Type B pancreatic cell (in vitro differentiated cells): Measurements from ENCODE around the gene FLOT1. TPM values are rescaled to one million over a fixed set of nuclear protein-coding genes. Genes with fewer than 3 reads are reported as not detected.

Experiments used
- DNase-seq: peaks from one replicate; pipeline ENCODE4 v3.0.0; 2021; ENCODE audit warnings: mixed read lengths; ENCODE audit not compliant: unreplicated experiment; ENCODE audit errors: extremely low spot score
- H3K27ac Mint-ChIP-seq: 2 replicates; pipeline ENCODE4 v1.8.0; 2021; ENCODE audit warnings: mild to moderate bottlenecking, mixed read lengths
- H3K27me3 Mint-ChIP-seq: 2 replicates; pipeline ENCODE4 v1.8.0; 2021; ENCODE audit warnings: mixed read lengths
- H3K36me3 Mint-ChIP-seq: 2 replicates; pipeline ENCODE4 v1.8.0; 2021; ENCODE audit warnings: mixed read lengths
- H3K4me1 Mint-ChIP-seq: one replicate; pipeline ENCODE4 v1.8.0; 2021; ENCODE audit warnings: mixed read lengths; ENCODE audit not compliant: unreplicated experiment
- H3K4me3 Mint-ChIP-seq: 2 replicates; pipeline ENCODE4 v1.8.0; 2021; ENCODE audit warnings: mild to moderate bottlenecking, mixed read lengths
- H3K9me3 Mint-ChIP-seq: 2 replicates; pipeline ENCODE4 v1.8.0; 2021; ENCODE audit warnings: mixed read lengths
- CTCF ChIP-seq: fragments of 200-600 bp; sonication (generic); conservative IDR thresholded peaks from 2 replicates; pipeline ENCODE4 v1.5.0; 2021; ENCODE audit warnings: antibody characterized with exemption, mild to moderate bottlenecking
- total RNA-seq: library from RNA; stranded (reverse); gene quantifications from 2 replicates; pipeline ENCODE4 v1.2.1, GENCODE V29; 2021; ENCODE audit warnings: low replicate concordance

FLOT1 gene
- total RNA-seq, 1 donor from 2014 or later = 94.8 TPM

DNA sequence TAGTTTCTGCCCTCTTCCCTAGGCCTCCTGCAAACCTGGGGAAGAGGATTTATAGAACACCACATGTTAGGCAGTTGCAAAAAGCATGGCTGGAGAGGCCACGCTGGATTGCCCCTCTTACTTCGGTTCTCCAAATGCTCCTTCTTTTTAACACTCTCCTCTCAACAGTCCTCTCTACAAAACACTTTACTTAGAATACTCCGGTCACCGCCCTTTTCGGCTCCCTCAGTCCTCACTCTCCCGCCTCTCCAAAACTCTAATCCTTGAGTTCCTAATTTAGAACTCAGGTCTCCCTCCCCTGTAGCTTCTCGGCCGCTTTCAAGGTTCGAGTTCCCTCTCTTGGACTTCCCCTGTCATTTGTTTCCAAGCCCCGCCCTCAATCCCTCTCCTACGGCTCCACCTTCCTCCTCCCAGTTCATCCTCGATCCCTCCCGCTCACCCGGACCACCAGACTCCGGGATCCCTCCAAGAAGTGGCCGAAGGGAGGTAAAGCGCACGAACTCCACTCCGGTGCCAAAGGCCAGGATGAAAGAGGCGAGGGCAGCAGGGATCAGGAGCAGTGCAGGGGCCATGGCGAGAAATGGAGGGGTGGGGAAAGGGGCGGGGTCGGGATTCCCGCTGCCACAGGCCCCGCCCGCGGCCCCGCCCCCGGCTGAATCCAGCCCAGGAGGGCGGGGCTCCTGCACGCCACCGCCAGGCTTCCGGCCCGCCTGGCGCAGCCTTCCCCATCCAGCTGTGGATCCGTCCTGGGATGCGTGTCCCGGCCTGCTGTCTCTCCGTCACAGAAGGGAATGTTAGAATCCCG lies 51.9 kb downstream of the FLOT1 start, which contains the start of gene NRM:
Gene NRM, minus strand, starts transcription at position 582 of the 805 bp plus-strand sequence. Its CDS starts 10 bp downstream, at position 572.
- peaks cover 38% of the 10 kb centered on the region for H3K4me1 Mint-ChIP-seq

DNA sequence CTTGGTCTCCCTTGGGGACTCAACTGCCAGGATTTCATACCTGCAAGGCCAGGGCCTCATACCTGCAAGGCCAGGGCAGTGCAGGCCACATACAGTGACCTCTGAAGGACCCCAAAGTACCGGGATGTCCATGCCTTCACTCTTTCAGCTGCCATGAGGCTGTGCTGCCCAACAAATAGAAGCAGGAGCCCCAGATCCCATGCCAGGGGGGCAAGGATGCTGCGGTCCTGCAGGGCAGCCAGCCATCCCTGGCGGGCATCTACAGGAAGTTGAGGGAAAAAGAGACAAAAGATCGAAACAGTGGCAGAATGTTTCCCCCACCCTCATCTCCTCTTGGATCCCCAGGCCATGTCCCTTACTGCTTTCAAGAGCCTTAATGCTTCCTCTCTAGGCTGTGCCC lies 52.5 kb downstream of the FLOT1 start:
- no peak for TF ChIP-seq CTCF
- H3K4me1 Mint-ChIP-seq = peaks cover 44% of the 10 kb centered on the region
- no peaks in the 10 kb centered on the region for H3K9me3 Mint-ChIP-seq

More for the DNA sequence above, 51.9 kb downstream of the FLOT1 start, which contains the start of gene NRM:
- Mint-ChIP-seq H3K4me3 (peak within 1 kb of the TSS; percentile 96), H3K9me3 (no peaks in the 10 kb centered on the region), H3K27me3 (no peaks in the 10 kb centered on the region), H3K27ac (peak within 1 kb of the TSS; percentile 83), H3K36me3 (peaks cover 4% of the 10 kb centered on the region)
- peak; percentile 90 for DNase-seq
- no peak for TF ChIP-seq CTCF

DNA sequence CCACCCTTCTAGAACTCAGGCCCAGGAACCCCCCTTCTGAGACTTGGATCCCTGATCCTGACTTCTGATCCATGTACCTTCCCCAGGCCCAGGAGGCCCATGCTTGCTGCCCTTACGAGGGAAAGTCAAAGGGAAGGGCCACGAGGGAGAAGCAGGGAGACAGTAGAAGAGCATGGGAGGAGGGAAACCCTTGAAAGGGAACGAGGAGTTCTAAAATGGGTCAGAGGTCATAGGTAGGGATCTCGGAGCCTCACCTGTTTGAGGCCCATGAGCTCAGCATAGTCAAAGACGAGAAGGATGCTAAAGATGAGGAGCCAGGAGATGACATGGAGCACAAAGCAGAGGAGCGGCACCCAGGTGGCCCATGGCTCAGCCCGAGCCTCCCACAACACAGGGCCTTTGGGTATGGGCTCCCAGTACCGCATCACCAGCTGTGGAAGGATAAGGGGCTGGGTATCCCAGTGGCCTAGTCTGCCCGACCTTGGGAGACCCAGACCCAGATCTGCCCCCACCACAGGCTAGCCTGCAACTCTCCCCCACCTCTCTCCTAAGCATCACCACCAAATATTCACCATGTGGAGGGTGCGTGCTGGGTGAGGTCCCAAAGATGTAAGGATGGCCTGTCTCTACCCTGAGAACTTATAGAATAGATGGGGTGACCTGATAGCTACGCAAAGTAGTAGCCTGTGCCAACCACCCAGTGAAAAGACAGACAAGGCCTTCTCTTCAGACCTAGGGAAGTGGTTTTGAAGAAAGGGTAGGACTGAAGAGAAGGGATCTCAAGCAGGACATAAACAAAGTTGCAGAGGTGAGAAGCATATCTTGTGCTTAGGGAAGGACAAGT lies 53.2 kb downstream of the FLOT1 start:
- Mint-ChIP-seq H3K4me3 (peak overlapping the region; percentile 99), H3K36me3 (peaks cover 4% of the 10 kb centered on the region), H3K27me3 (no peaks in the 10 kb centered on the region), H3K4me1 (peaks cover 48% of the 10 kb centered on the region), H3K9me3 (no peaks in the 10 kb centered on the region), H3K27ac (no peak overlapping the region)
- TF ChIP-seq CTCF = no peak
- no peak for DNase-seq

More for the DNA sequence above, 52.5 kb downstream of the FLOT1 start:
- Mint-ChIP-seq H3K4me3 (peak overlapping the region; percentile 96), H3K27me3 (no peaks in the 10 kb centered on the region), H3K36me3 (peaks cover 4% of the 10 kb centered on the region), H3K27ac (peak overlapping the region; percentile 83)
- no peak for DNase-seq

DNA sequence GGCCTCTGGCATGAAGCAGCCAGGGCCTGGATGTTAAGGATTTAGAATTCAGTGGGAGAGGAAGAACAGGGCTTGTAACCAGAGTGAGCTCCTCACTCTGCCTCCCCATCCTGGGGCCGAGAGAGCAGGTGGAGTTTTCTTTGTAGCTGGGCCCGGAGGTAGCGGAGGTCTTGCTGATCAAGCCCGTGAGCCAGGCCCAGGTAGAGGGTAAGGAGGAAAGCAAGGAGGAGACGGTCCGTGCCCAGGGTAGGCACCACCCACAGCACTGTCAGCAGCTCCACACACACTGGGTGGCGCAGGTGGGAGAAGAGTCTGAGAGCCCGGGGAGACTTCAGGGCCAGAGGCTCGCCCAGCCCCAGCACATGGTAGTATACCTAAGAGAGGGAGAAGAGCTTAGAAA lies 53.9 kb downstream of the FLOT1 start:
- Mint-ChIP-seq H3K27ac (peak overlapping the region; percentile 81), H3K36me3 (peaks cover 7% of the 10 kb centered on the region), H3K9me3 (no peaks in the 10 kb centered on the region), H3K27me3 (no peaks in the 10 kb centered on the region), H3K4me1 (peaks cover 54% of the 10 kb centered on the region), H3K4me3 (peak overlapping the region; percentile 99)
- no peak for TF ChIP-seq CTCF
- DNase-seq = no peak

GRCh38 chr6:30687659-30688431 lies 54.6 kb downstream of the FLOT1 start:
- no peak for DNase-seq
- H3K9me3 Mint-ChIP-seq = no peaks in the 10 kb centered on the region
- no peaks in the 10 kb centered on the region for H3K27me3 Mint-ChIP-seq
- peak overlapping the region; percentile 99 for H3K4me3 Mint-ChIP-seq
- no peak for TF ChIP-seq CTCF
- peak overlapping the region; percentile 81 for H3K27ac Mint-ChIP-seq
- peaks cover 7% of the 10 kb centered on the region for H3K36me3 Mint-ChIP-seq
- H3K4me1 Mint-ChIP-seq = peaks cover 57% of the 10 kb centered on the region
